Measurements from ENCODE around the gene S1PR4. TPM values are rescaled to one million over a fixed set of nuclear protein-coding genes. Genes with fewer than 3 reads are reported as not detected.

The S1PR4 gene
- total RNA-seq, 1 experiment from 2014 or later, result 0.26 TPM

DNA sequence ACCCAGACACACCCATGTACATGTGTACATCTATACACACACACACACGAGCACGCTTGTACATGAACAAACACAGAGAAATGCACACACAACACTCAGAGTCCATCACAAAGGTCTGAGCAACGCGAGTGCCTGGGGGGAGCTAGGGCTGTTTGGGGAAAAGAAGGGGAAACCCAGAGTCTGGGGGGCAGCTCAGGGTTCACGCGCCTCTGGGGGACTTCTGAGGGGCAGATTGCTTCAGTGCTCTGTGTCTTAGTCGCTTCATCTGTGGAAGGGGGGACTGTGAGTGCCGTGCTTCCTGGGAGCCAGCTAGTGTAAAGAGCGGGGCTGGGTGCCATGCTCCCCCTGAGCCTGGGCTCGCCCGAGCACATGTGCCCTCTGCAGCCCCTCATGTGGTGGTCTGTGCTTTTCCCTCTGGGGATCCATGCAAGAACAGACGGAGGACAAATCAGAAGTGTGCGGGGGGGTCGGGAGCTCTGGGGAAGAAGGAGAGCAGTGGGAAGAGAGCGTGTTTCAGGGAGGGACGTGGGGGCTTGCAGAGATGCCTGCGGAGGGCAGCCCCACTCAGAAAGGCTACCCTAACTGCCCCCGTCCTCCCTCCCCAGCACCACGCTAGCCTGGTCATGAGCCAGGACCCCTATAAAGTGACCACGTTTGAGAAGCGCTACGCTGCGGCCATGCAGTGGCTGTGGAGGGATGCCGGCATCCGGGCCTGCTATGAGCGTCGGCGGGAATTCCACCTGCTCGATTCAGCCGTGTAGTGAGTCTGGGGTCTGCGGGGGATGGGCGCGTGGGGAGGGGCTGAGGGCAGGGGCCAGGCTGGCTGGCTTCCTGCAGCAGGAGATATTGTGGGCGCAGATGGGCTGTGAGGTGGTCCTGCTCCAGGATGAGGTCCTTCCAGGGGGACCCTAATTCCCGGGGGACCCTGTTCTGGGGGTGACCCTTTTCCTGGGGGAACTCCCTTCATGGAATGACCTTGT, 28.8 kb upstream of the S1PR4 start:
- ChIA-PET CTCF (no interaction called here), POLR2A (no interaction called here)
- Histone ChIP-seq H3K27me3 (ENCODE audit: control insufficient read depth, insufficient read depth, low read length) (no peaks in the 10 kb centered on the region), H3K4me1 (ENCODE audit: control insufficient read depth, insufficient read depth, low read length) (peaks cover under 1% of the 10 kb centered on the region; the same call in 1 of the 2 replicates), H3K9me3 (ENCODE audit: control insufficient read depth, insufficient read depth, low read depth, low read length) (no peaks in the 10 kb centered on the region), H3K4me3 (ENCODE audit: low read depth in 2 of 2, low read length in 2 of 2) (no peak overlapping the region), H3K36me3 (ENCODE audit: control insufficient read depth, insufficient read depth, low read length) (no peaks in the 10 kb centered on the region), H3K27ac (ENCODE audit: low read length) (no peak overlapping the region)
- no TSS peak for BruUV-seq (replicated peaks)
- intact Hi-C loops (cut with micrococcal nuclease; ENCODE audit: unreplicated experiment) (no loop called here), in situ Hi-C loops (cut with HindIII; ENCODE audit: low pct_unique_long_range_greater_than_20kb, low sequenced_read_pairs) (no loop called here)
- TF ChIP-seq, protein P1, sequence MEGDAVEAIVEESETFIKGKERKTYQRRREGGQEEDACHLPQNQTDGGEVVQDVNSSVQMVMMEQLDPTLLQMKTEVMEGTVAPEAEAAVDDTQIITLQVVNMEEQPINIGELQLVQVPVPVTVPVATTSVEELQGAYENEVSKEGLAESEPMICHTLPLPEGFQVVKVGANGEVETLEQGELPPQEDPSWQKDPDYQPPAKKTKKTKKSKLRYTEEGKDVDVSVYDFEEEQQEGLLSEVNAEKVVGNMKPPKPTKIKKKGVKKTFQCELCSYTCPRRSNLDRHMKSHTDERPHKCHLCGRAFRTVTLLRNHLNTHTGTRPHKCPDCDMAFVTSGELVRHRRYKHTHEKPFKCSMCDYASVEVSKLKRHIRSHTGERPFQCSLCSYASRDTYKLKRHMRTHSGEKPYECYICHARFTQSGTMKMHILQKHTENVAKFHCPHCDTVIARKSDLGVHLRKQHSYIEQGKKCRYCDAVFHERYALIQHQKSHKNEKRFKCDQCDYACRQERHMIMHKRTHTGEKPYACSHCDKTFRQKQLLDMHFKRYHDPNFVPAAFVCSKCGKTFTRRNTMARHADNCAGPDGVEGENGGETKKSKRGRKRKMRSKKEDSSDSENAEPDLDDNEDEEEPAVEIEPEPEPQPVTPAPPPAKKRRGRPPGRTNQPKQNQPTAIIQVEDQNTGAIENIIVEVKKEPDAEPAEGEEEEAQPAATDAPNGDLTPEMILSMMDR (IDR thresholded peaks at IDR 0.05), result no peak
- TF ChIP-seq TCF7L2 (IDR thresholded peaks at IDR 0.05; ENCODE audit: low read depth, low read length) (no peak), POLR2AphosphoS5 (IDR thresholded peaks at IDR 0.05; ENCODE audit: low read depth, low read length) (no peak), SIN3A (IDR thresholded peaks at IDR 0.05; ENCODE audit: borderline replicate concordance, insufficient read depth, low read depth, low read length) (no peak)
- TF ChIP-seq, protein P2, sequence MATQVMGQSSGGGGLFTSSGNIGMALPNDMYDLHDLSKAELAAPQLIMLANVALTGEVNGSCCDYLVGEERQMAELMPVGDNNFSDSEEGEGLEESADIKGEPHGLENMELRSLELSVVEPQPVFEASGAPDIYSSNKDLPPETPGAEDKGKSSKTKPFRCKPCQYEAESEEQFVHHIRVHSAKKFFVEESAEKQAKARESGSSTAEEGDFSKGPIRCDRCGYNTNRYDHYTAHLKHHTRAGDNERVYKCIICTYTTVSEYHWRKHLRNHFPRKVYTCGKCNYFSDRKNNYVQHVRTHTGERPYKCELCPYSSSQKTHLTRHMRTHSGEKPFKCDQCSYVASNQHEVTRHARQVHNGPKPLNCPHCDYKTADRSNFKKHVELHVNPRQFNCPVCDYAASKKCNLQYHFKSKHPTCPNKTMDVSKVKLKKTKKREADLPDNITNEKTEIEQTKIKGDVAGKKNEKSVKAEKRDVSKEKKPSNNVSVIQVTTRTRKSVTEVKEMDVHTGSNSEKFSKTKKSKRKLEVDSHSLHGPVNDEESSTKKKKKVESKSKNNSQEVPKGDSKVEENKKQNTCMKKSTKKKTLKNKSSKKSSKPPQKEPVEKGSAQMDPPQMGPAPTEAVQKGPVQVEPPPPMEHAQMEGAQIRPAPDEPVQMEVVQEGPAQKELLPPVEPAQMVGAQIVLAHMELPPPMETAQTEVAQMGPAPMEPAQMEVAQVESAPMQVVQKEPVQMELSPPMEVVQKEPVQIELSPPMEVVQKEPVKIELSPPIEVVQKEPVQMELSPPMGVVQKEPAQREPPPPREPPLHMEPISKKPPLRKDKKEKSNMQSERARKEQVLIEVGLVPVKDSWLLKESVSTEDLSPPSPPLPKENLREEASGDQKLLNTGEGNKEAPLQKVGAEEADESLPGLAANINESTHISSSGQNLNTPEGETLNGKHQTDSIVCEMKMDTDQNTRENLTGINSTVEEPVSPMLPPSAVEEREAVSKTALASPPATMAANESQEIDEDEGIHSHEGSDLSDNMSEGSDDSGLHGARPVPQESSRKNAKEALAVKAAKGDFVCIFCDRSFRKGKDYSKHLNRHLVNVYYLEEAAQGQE (IDR thresholded peaks at IDR 0.05; ENCODE audit: insufficient read depth in 1 of 2, low read depth in 2 of 2, low read length in 1 of 2), result no peak
- no peak for ATAC-seq
- no peak for DNase-seq (ENCODE audit: low read depth, low spot score)

DNA sequence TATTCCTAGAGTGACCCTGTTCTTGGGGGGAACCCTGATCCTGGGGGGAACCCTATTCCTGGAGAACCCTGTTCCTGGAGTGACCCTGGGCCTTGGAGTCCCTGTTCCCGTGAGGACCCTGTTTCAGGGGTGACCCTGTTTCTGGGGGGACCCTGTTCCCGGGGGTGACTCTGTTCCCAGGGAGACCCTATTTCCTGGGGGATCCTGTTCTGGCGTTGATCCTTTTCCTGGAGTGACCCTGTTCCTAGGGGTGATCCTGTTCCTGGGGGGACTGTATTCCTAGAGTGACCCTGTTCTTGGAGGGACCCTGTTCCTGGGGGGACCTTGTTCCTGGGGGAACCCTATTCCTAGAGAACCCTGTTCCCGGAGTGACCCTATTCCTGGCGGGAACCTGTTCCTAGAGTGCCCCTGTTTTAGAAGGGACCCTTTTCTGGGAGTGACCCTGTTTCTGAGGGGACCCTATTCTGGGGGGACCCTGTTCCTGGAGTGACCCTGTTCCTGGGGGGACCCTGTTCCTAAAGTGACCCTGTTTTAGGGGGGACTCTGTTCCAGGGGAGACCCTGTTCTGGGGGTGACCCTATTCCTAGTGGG, 27.7 kb upstream of the S1PR4 start:
- H3K27me3 ChIP-seq (ENCODE audit: control insufficient read depth, insufficient read depth, low read length), result no peaks in the 10 kb centered on the region
- DNase-seq (ENCODE audit: low read depth, low spot score), result no peak
- no peaks in the 10 kb centered on the region for H3K9me3 ChIP-seq (ENCODE audit: control insufficient read depth, insufficient read depth, low read depth, low read length)
- intact Hi-C loops (cut with micrococcal nuclease; ENCODE audit: unreplicated experiment), result no loop called here
- in situ Hi-C loops (cut with HindIII; ENCODE audit: low pct_unique_long_range_greater_than_20kb, low sequenced_read_pairs), result no loop called here
- peaks cover 6% of the 10 kb centered on the region for H3K4me1 ChIP-seq (ENCODE audit: control insufficient read depth, insufficient read depth, low read length)
- no peak overlapping the region for H3K4me3 ChIP-seq (ENCODE audit: low read depth in 2 of 2, low read length in 2 of 2)
- TF ChIP-seq SIN3A (IDR thresholded peaks at IDR 0.05; ENCODE audit: borderline replicate concordance, insufficient read depth, low read depth, low read length) (no peak), TCF7L2 (IDR thresholded peaks at IDR 0.05; ENCODE audit: low read depth, low read length) (no peak), POLR2AphosphoS5 (IDR thresholded peaks at IDR 0.05; ENCODE audit: low read depth, low read length) (no peak)
- TF ChIP-seq, protein P2 (IDR thresholded peaks at IDR 0.05; ENCODE audit: insufficient read depth in 1 of 2, low read depth in 2 of 2, low read length in 1 of 2), result no peak
- TF ChIP-seq, protein P1 (IDR thresholded peaks at IDR 0.05), result no peak
- no TSS peak for BruUV-seq (replicated peaks)
- no peaks in the 10 kb centered on the region for H3K36me3 ChIP-seq (ENCODE audit: control insufficient read depth, insufficient read depth, low read length)
- no peak for ATAC-seq
- H3K27ac ChIP-seq (ENCODE audit: low read length), result no peak overlapping the region
- ChIA-PET POLR2A (no interaction called here), CTCF (no interaction called here)
